SIG-M5 treated with dmso at 0.1 percent for 504 hours (cell line): Measurements from ENCODE around the gene MROH7.

Experiments
- DNase-seq: peaks from one replicate; lab custom pipeline; 2025; ENCODE audit not compliant: unreplicated experiment; lab: John Stamatoyannopoulos, UW

Gene MROH7

GRCh38 chr1:54724771-54725170 is 83.2 kb downstream of the MROH7 start:
- DNase-seq: no peak

- no peak for DNase-seq
Measured at GRCh38 chr1:54728027-54728426, 86.4 kb downstream of the MROH7 start.

- DNase-seq: no peak
Measured at GRCh38 chr1:54736685-54737084, 95.1 kb downstream of the MROH7 start.

- DNase-seq: no peak
Measured at GRCh38 chr1:54738244-54738643, 96.7 kb downstream of the MROH7 start.

- DNase-seq: no peak
Measured at GRCh38 chr1:54741531-54741930, 99.9 kb downstream of the MROH7 start.

GRCh38 chr1:54742282-54742681 is 100.7 kb downstream of the MROH7 start:
- DNase-seq: no peak

GRCh38 chr1:54743416-54744226 is 102.0 kb downstream of the MROH7 start:
- no peak for DNase-seq

- DNase-seq: no peak
Measured at GRCh38 chr1:54744696-54745095, 103.1 kb downstream of the MROH7 start.

GRCh38 chr1:54745274-54745673 is 103.7 kb downstream of the MROH7 start:
- no peak for DNase-seq

GRCh38 chr1:54745864-54746263 is 104.3 kb downstream of the MROH7 start:
- DNase-seq: no peak

- no peak for DNase-seq
Measured at GRCh38 chr1:54748094-54748835, 106.7 kb downstream of the MROH7 start.

- no peak for DNase-seq
Measured at GRCh38 chr1:54750596-54750995, 109.0 kb downstream of the MROH7 start.

GRCh38 chr1:54751426-54751825 is 109.8 kb downstream of the MROH7 start:
- DNase-seq: no peak

GRCh38 chr1:54754045-54754444 is 112.5 kb downstream of the MROH7 start:
- no peak for DNase-seq

- no peak for DNase-seq
Measured at GRCh38 chr1:54754486-54755285, 113.1 kb downstream of the MROH7 start.

- no peak for DNase-seq
Measured at GRCh38 chr1:54757833-54758232, 116.2 kb downstream of the MROH7 start.

GRCh38 chr1:54758678-54759348 is 117.2 kb downstream of the MROH7 start:
- no peak for DNase-seq
